Stomach (tissue), 9 donors: ENCODE data around the gene SERPINA5. TPM values are rescaled to one million over a fixed set of nuclear protein-coding genes. Genes with fewer than 3 reads are reported as not detected.

ENCODE experiments used
- DNase-seq, 2 donors: peaks; one replicate each; pipeline versions ENCODE4 v3.0.0 to v3.0.0-alpha.2; 2013 to 2019
- H3K27ac ChIP-seq, 5 donors: fragments of 200-600 bp in 4 of 5; sonication (generic) in 4 of 5; one replicate each; pipeline ENCODE4 v1.5.1; 2013 to 2019; ENCODE audit warnings: mild to moderate bottlenecking in 1 of 5, moderate library complexity in 1 of 5
- H3K27me3 ChIP-seq, 3 donors: fragments of 200-600 bp; sonication (generic); one replicate each; pipeline ENCODE4 v1.5.1; 2017 to 2019; ENCODE audit warnings: mixed run types in 1 of 3
- H3K36me3 ChIP-seq, 4 donors: fragments of 200-600 bp; sonication (generic); 1 replicate in 3 of 4; 2 replicates in 1 of 4; pipeline ENCODE4 v1.5.1; 2016 to 2019
- H3K4me1 ChIP-seq, 4 donors: fragments of 200-600 bp; sonication (generic); one replicate each; pipeline ENCODE4 v1.5.1; 2016 to 2019
- H3K4me3 ChIP-seq, 4 donors: fragments of 200-600 bp; sonication (generic) in 3 of 4; one replicate each; pipeline ENCODE4 v1.5.1; 2016 to 2019; ENCODE audit warnings: mild to moderate bottlenecking in 1 of 4
- H3K9me3 ChIP-seq, 4 donors: fragments of 200-600 bp; sonication (generic); one replicate each; pipeline ENCODE4 v1.5.1; 2016 to 2019
- EP300 ChIP-seq: sonication (generic); formaldehyde crosslinking; IDR thresholded peaks from one replicate; pipeline ENCODE4 v1.6.1; 2017; ENCODE audit warnings: antibody characterized with exemption
- POLR2A ChIP-seq, 4 donors: fragments of 450-650 bp; IDR thresholded peaks; one replicate each; pipeline ENCODE4 v1.6.1; 2016; ENCODE audit warnings: antibody characterized with exemption in 4 of 4, control low read depth in 2 of 4, mild to moderate bottlenecking in 1 of 4, moderate library complexity in 1 of 4
- POLR2AphosphoS5 ChIP-seq, 3 donors: sonication (generic); formaldehyde crosslinking; IDR thresholded peaks; one replicate each; pipeline ENCODE4 v1.6.1; 2016; ENCODE audit warnings: antibody characterized with exemption in 3 of 3
- WGBS, 5 donors: extraction: QIAGEN DNeasy Blood & Tissue Kit in 3 of 5; methylation state at CpG; one replicate each; pipeline versions ENCODE4 v1.1.5 to v1.1.7; 2013 to 2018; 5-methylcytosine and 5-hydroxymethylcytosine counted together
- intact Hi-C: fragments of 100-400 bp; cut with DNase I; formaldehyde crosslinking; loops from one replicate; pipeline ENCODE4 v1.15.1; 2023; ENCODE audit warnings: low total_unique reads
- polyA plus RNA-seq, 3 donors: library from polyadenylated mRNA; stranded (reverse); fragments of 200-250 nt; gene quantifications; one replicate each; pipeline ENCODE4 v1.2.3, GENCODE V29; 2013
- total RNA-seq, 5 donors: library from RNA; depleted of rRNA; stranded (reverse); fragments of >200 nt; gene quantifications; one replicate each; pipeline versions ENCODE4 v1.1.0 to v1.2.3, GENCODE V29; 2014 to 2016
- TF ChIP-seq, protein P1 (sequence below), 7 experiments: fragments of 450-650 bp in 4 of 7; fragments of 200-600 bp in 3 of 7; sonication (generic) in 3 of 7; IDR thresholded peaks; one replicate each; pipeline ENCODE4 v1.5.1; 2016 to 2019; ENCODE audit warnings: antibody characterized with exemption in 7 of 7, control low read depth in 2 of 7, mild to moderate bottlenecking in 1 of 7
- donor health status: healthy with polysubstance abuse.
- donor health status: Bipolar disorder and iron deficiency.
- donor health status: healthy.

SERPINA5 gene
- total and polyA plus RNA-seq, 8 donors, result 1.7 to 10.7 (median 3.9) TPM; not detected in 2

- 56 to 62% (median 57%) methylated on average over 5 to 7 of the region's 7 CpGs for WGBS, 5 donors
- Histone ChIP-seq H3K4me1 (peaks cover 0 to 8% (median 3%) of the 10 kb centered on the region in 4 donors), H3K9me3 (no peaks in the 10 kb centered on the region), H3K4me3 (no peak overlapping the region), H3K27me3 (no peaks in the 10 kb centered on the region), H3K27ac (peak overlapping the region in 4 of 5 donors; percentile 6 to 56 (median 28)), H3K36me3 (no peaks in the 10 kb centered on the region)
- TF ChIP-seq POLR2AphosphoS5 (IDR thresholded peaks at IDR 0.05) (no peak), POLR2A (IDR thresholded peaks at IDR 0.05) (no peak), EP300 (no peak)
- TF ChIP-seq, protein P1, sequence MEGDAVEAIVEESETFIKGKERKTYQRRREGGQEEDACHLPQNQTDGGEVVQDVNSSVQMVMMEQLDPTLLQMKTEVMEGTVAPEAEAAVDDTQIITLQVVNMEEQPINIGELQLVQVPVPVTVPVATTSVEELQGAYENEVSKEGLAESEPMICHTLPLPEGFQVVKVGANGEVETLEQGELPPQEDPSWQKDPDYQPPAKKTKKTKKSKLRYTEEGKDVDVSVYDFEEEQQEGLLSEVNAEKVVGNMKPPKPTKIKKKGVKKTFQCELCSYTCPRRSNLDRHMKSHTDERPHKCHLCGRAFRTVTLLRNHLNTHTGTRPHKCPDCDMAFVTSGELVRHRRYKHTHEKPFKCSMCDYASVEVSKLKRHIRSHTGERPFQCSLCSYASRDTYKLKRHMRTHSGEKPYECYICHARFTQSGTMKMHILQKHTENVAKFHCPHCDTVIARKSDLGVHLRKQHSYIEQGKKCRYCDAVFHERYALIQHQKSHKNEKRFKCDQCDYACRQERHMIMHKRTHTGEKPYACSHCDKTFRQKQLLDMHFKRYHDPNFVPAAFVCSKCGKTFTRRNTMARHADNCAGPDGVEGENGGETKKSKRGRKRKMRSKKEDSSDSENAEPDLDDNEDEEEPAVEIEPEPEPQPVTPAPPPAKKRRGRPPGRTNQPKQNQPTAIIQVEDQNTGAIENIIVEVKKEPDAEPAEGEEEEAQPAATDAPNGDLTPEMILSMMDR (IDR thresholded peaks at IDR 0.05), result no peak
- intact Hi-C loops, result no loop called here
- no peak for DNase-seq
These were observed 9.8 kb upstream of the SERPINA5 start for GRCh38 chr14:94571395-94571794.

DNA sequence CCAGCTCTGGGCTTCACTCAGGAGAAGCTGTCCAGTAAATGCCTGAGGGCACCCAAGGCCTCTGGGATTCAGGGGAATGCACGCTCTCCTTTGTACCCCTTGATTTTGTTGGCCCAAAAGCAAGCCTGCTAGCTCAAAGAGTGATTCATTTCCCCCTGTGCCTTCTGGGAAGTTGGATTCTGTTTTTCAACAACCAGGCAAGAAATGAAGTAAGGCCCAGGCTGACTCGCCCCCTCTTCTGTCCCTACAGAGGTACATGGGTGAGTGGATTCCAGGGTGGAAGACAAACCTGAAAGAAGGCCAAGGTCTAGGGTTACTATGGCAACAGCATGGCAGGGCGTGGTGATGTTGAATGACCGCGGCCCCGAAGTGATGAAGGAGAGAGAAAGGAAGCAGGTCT lies 9.3 kb upstream of the SERPINA5 start:
- H3K9me3 ChIP-seq, result no peaks in the 10 kb centered on the region
- no peak for DNase-seq
- no peaks in the 10 kb centered on the region for H3K27me3 ChIP-seq
- intact Hi-C loops, result no loop called here
- H3K36me3 ChIP-seq, result no peaks in the 10 kb centered on the region
- H3K4me3 ChIP-seq, result no peak overlapping the region
- peaks cover 0 to 8% (median 3%) of the 10 kb centered on the region in 4 donors for H3K4me1 ChIP-seq
- WGBS, 5 donors, result 75 to 88% (median 83%) methylated on average over 6 of the region's 6 CpGs
- H3K27ac ChIP-seq, result peak overlapping the region in 4 of 5 donors; percentile 6 to 56 (median 28)
- TF ChIP-seq POLR2A (IDR thresholded peaks at IDR 0.05) (no peak), POLR2AphosphoS5 (IDR thresholded peaks at IDR 0.05) (no peak), EP300 (no peak)
- TF ChIP-seq, protein P1 (IDR thresholded peaks at IDR 0.05), result no peak

DNA sequence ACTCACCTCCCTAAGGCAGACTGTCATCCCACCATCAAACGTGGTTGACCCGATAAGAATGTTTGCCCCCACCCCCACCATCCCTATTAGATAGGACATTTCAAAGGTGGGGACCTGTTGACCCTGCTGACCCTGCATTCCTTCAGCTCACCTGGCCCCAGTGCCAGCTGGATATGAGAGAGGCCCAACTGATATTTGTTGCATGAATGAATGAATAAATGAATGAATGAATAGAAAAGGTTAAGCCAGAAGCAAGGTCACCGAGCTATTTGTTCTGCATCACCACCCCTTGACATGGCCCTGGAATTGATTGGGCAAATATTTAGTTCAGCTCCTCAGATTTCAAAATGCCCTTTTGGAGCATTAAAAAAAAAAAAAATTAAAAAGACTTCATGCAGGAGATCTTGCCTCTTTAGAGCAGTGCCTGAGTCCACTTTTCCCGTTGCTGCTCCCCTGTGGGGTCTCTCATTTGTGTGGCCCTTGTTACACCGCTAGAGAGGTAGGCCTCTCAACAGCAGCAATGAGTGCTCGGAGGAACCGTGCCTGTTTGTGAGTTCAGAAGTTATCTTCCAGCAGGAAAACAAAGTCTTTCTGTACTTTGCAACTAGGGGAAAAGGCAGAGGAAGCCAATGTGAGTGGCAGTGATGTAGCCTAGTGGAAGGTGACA lies 8.5 kb upstream of the SERPINA5 start:
- 32 to 65% (median 45%) methylated on average over 7 of the region's 7 CpGs for WGBS, 5 donors
- peaks cover 0 to 8% (median 3%) of the 10 kb centered on the region in 4 donors for H3K4me1 ChIP-seq
- no peak for DNase-seq
- no peaks in the 10 kb centered on the region for H3K27me3 ChIP-seq
- H3K9me3 ChIP-seq, result no peaks in the 10 kb centered on the region
- no peaks in the 10 kb centered on the region for H3K36me3 ChIP-seq
- intact Hi-C loops, result no loop called here
- no peak overlapping the region for H3K4me3 ChIP-seq
- H3K27ac ChIP-seq, result peak overlapping the region in 1 of 5 donors; percentile 56
- TF ChIP-seq POLR2A (IDR thresholded peaks at IDR 0.05), result no peak
- no peak for TF ChIP-seq EP300
- no peak for TF ChIP-seq POLR2AphosphoS5 (IDR thresholded peaks at IDR 0.05)
- TF ChIP-seq, protein P1 (IDR thresholded peaks at IDR 0.05), result no peak

DNA sequence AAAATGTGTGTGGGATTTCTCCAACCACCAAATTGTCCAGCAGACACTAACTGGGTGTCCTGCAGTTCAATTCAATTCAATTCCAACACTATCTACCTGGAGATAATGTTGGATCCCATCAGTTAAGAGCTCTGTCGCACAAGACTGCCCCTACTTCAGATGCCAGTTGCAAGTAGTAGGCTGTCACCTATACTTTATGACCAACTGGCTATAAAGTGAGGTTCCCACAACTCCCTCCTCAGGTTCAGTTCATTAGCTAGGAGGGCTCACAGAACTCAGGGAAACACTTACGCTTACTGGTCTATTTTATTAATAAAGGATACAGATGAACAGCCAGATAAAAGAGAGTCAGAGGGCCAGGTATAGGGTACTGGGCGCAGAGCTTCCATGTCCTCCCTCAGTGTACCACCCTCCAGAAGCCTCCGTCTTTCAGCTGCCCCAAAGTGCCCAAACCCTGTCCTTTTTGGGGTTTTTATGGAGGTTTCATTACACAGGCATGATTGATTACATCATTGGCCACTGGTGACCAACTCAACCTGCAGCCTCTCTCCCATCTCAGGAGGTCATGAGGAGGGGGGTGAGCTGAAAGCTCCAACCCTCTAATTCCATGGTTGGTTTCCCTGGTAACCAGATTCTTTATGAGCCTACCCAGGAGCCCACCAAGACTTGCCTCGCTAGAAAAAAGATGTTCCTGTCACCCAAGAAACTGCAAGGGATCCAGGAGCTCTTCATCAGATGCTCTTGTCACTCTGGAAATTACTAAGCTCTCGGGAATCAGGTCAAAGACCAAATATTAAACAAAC lies 7.5 kb upstream of the SERPINA5 start:
- TF ChIP-seq EP300 (no peak), POLR2AphosphoS5 (IDR thresholded peaks at IDR 0.05) (no peak), POLR2A (IDR thresholded peaks at IDR 0.05) (no peak)
- TF ChIP-seq, protein P1 (IDR thresholded peaks at IDR 0.05), result no peak
- no peaks in the 10 kb centered on the region for H3K9me3 ChIP-seq
- intact Hi-C loops, result no loop called here
- no peak for DNase-seq
- no peak overlapping the region for H3K27ac ChIP-seq
- no peaks in the 10 kb centered on the region for H3K36me3 ChIP-seq
- no peaks in the 10 kb centered on the region for H3K27me3 ChIP-seq
- 74 to 88% (median 81%) methylated on average over 6 of the region's 6 CpGs for WGBS, 5 donors
- H3K4me1 ChIP-seq, result peaks cover 0 to 8% (median 3%) of the 10 kb centered on the region in 4 donors
- H3K4me3 ChIP-seq, result no peak overlapping the region
